Body of pancreas (tissue), 4 donors: Measurements from ENCODE around the gene METTL24. TPM values are rescaled to one million over a fixed set of nuclear protein-coding genes. Genes with fewer than 3 reads are reported as not detected.

Experiments
- ATAC-seq: fragments of 150-250 bp; one replicate; pipeline ENCODE4 v1.9.1; 2016
- DNase-seq, 4 donors: peaks; one replicate each; pipeline ENCODE4 v3.0.0-alpha.2; 2019
- H3K27ac ChIP-seq, 4 donors: fragments of 200-600 bp; sonication (generic); 1 replicate in 3 of 4; 2 replicates in 1 of 4; pipeline versions ENCODE4 v1.5.1 to v1.6.1; 2016 to 2019; ENCODE audit warnings: mild to moderate bottlenecking in 1 of 4, mixed read lengths in 1 of 4, moderate library complexity in 1 of 4
- H3K27me3 ChIP-seq, 2 donors: fragments of 200-600 bp; sonication (generic); one replicate each; pipeline ENCODE4 v1.6.0; 2016; ENCODE audit warnings: mild to moderate bottlenecking in 1 of 2
- H3K36me3 ChIP-seq, 2 donors: fragments of 200-600 bp; sonication (generic); replicated peaks in 1 of 2; 2 replicates each; pipeline ENCODE4 v1.5.1; 2016; ENCODE audit warnings: low read depth in 2 of 2; ENCODE audit not compliant: insufficient read depth in 1 of 2
- H3K4me1 ChIP-seq: fragments of 200-600 bp; sonication (generic); one replicate; pipeline ENCODE4 v1.6.0; 2016
- H3K4me3 ChIP-seq, 2 donors: fragments of 200-600 bp; sonication (generic); 1 replicate in 1 of 2; 2 replicates in 1 of 2; pipeline ENCODE4 v1.5.1; 2016 to 2019
- H3K9me3 ChIP-seq, 3 donors: fragments of 200-600 bp; sonication (generic); 1 replicate in 2 of 3; 2 replicates in 1 of 3; pipeline ENCODE4 v1.5.1; 2016
- POLR2A ChIP-seq, 3 donors: fragments of 450-650 bp; IDR thresholded peaks; one replicate each; pipeline ENCODE4 v1.6.1; 2016; ENCODE audit warnings: antibody characterized with exemption in 3 of 3, mild to moderate bottlenecking in 2 of 3
- WGBS, 2 donors: methylation state at CpG; one replicate each; pipeline ENCODE4 v1.1.5; 2017; 5-methylcytosine and 5-hydroxymethylcytosine counted together
- intact Hi-C: fragments of 100-400 bp; cut with DNase I; formaldehyde crosslinking; loops from one replicate; pipeline ENCODE4 v1.15.1; 2023
- total RNA-seq, 2 donors: library from RNA; depleted of rRNA; stranded (reverse); fragments of >200 nt; gene quantifications; one replicate each; pipeline ENCODE4 v1.1.0, GENCODE V29; 2016
- TF ChIP-seq, protein P1 (sequence below), 7 experiments: fragments of 450-650 bp in 4 of 7; fragments of 200-600 bp in 3 of 7; sonication (generic) in 3 of 7; IDR thresholded peaks; one replicate each; pipeline ENCODE4 v1.5.1; 2016 to 2019; ENCODE audit warnings: antibody characterized with exemption in 7 of 7

The METTL24 gene
- total RNA-seq, 2 donors from 2014 or later = 2.3 to 4.0 TPM

DNA sequence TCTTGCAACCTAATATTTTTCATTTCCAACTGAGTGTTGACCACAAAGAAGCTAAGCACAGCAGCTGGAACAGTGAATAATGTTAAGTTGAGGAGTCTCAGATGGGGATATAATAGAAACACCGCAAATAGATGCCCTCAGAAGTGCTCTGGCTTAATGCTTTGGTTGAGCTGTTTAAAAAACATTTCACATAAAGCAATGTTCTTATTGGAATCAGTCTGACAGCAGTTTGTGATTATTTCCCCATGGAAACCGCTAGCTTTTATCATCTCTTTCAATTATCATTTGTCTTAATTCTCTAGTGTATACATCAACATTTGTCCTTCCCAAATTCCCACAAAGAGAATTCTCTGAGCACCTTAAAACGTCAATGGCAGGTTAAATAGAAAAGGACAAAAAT is 30.8 kb downstream of the METTL24 start:
- H3K4me3 ChIP-seq = no peak overlapping the region
- H3K36me3 ChIP-seq = no peaks in the 10 kb centered on the region
- H3K27me3 ChIP-seq = no peaks in the 10 kb centered on the region
- H3K4me1 ChIP-seq = peaks cover 42% of the 10 kb centered on the region
- H3K9me3 ChIP-seq = no peaks in the 10 kb centered on the region
- WGBS, 2 donors = 67 to 70% methylated on average over 3 of the region's 3 CpGs
- DNase-seq (no peak), ATAC-seq (no peak)
- TF ChIP-seq, protein P1, sequence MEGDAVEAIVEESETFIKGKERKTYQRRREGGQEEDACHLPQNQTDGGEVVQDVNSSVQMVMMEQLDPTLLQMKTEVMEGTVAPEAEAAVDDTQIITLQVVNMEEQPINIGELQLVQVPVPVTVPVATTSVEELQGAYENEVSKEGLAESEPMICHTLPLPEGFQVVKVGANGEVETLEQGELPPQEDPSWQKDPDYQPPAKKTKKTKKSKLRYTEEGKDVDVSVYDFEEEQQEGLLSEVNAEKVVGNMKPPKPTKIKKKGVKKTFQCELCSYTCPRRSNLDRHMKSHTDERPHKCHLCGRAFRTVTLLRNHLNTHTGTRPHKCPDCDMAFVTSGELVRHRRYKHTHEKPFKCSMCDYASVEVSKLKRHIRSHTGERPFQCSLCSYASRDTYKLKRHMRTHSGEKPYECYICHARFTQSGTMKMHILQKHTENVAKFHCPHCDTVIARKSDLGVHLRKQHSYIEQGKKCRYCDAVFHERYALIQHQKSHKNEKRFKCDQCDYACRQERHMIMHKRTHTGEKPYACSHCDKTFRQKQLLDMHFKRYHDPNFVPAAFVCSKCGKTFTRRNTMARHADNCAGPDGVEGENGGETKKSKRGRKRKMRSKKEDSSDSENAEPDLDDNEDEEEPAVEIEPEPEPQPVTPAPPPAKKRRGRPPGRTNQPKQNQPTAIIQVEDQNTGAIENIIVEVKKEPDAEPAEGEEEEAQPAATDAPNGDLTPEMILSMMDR (IDR thresholded peaks at IDR 0.05) = no peak
- TF ChIP-seq POLR2A (IDR thresholded peaks at IDR 0.05) = no peak
- intact Hi-C loops = no loop called here
- peak overlapping the region in 3 of 4 donors; percentile 11 to 81 (median 79) for H3K27ac ChIP-seq

GRCh38 chr6:110326609-110327008 is 31.5 kb downstream of the METTL24 start:
- TF ChIP-seq, protein P1 (IDR thresholded peaks at IDR 0.05) = no peak
- no peak for TF ChIP-seq POLR2A (IDR thresholded peaks at IDR 0.05)
- Histone ChIP-seq H3K36me3 (no peaks in the 10 kb centered on the region), H3K9me3 (no peaks in the 10 kb centered on the region), H3K27me3 (no peaks in the 10 kb centered on the region), H3K4me1 (peaks cover 42% of the 10 kb centered on the region), H3K27ac (no peak overlapping the region), H3K4me3 (no peak overlapping the region)
- DNase-seq (no peak), ATAC-seq (no peak)
- intact Hi-C loops = no loop called here
- WGBS, 2 donors = 96 to 100% methylated on average over 2 of the region's 2 CpGs

DNA sequence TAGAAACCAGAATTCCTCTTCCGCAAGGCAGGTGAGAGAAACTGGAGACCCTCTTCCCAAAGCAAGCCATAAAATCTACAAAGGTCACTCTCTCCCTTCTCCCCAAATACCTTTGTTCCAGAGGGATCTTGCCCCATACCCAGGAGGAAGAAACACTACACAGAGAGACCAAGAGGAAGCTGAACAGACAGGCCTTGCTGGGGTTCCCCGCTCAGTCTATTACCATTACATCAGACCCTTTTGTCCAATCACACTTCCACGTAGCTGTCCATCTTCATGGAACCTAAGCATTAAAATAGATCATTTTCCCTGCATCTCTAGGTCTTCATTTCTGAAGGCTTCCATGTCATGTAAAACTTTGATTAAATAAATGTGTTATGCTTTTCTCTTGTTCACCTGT is 32.1 kb downstream of the METTL24 start:
- no peak for ATAC-seq
- Histone ChIP-seq H3K36me3 (no peaks in the 10 kb centered on the region), H3K27ac (peak overlapping the region in 1 of 4 donors; percentile 56), H3K4me1 (peaks cover 42% of the 10 kb centered on the region), H3K4me3 (no peak overlapping the region), H3K27me3 (no peaks in the 10 kb centered on the region), H3K9me3 (no peaks in the 10 kb centered on the region)
- WGBS, 2 donors = 94% methylated on average over 3 of the region's 3 CpGs
- TF ChIP-seq, protein P1 (IDR thresholded peaks at IDR 0.05) = no peak
- no peak for TF ChIP-seq POLR2A (IDR thresholded peaks at IDR 0.05)
- no peak for DNase-seq
- intact Hi-C loops = no loop called here

- TF ChIP-seq POLR2A (IDR thresholded peaks at IDR 0.05) = no peak
- TF ChIP-seq, protein P1 (IDR thresholded peaks at IDR 0.05) = no peak
- H3K4me1 ChIP-seq = peaks cover 38% of the 10 kb centered on the region
- no peaks in the 10 kb centered on the region for H3K27me3 ChIP-seq
- ATAC-seq (peak; percentile 73), DNase-seq (peak; percentile 35 to 62 (median 59))
- no peaks in the 10 kb centered on the region for H3K36me3 ChIP-seq
- H3K9me3 ChIP-seq = no peaks in the 10 kb centered on the region
- H3K27ac ChIP-seq = peak overlapping the region; percentile 18 to 56 (median 42)
- no peak overlapping the region for H3K4me3 ChIP-seq
- intact Hi-C loops = no loop called here
These were observed 33.0 kb downstream of the METTL24 start for GRCh38 chr6:110325197-110325596.

GRCh38 chr6:110324548-110324947 is 33.6 kb downstream of the METTL24 start:
- Histone ChIP-seq H3K27me3 (no peaks in the 10 kb centered on the region), H3K4me1 (peaks cover 31% of the 10 kb centered on the region), H3K4me3 (no peak overlapping the region), H3K9me3 (no peaks in the 10 kb centered on the region), H3K36me3 (no peaks in the 10 kb centered on the region), H3K27ac (peak overlapping the region in 3 of 4 donors; percentile 18 to 56 (median 47))
- DNase-seq = no peak
- ATAC-seq = no peak
- 29 to 34% methylated on average over 3 of the region's 3 CpGs for WGBS, 2 donors
- intact Hi-C loops = no loop called here
- no peak for TF ChIP-seq POLR2A (IDR thresholded peaks at IDR 0.05)
- TF ChIP-seq, protein P1 (IDR thresholded peaks at IDR 0.05) = no peak
